H1 (cell line): Measurements from ENCODE around the gene ARHGEF28. TPM values are rescaled to one million over a fixed set of nuclear protein-coding genes. Genes with fewer than 3 reads are reported as not detected.

Experiments used
- RNF2 ChIP-seq: fragments of 200-900, 300-1000 bp; sonication (generic); IDR thresholded peaks from 2 replicates; pipeline ENCODE4 v1.7.1; 2016; ENCODE audit warnings: borderline replicate concordance, low read depth, mild to moderate bottlenecking, antibody characterized with exemption, low read length; ENCODE audit not compliant: poor library complexity, severe bottlenecking; ENCODE audit errors: missing control alignments
- polyA plus RNA-seq, 7 experiments: library from polyadenylated mRNA; depleted of rRNA in 3 of 7; stranded (reverse) in 5 of 7; unstranded in 2 of 7; fragments of >200 nt in 5 of 7; fragments of 200-250 nt in 2 of 7; gene quantifications; 1 replicate in 5 of 7; 2 replicates in 1 of 7; 4 replicates in 1 of 7; pipeline versions ENCODE4 v1.2.1 to v1.2.3, GENCODE V29; 2011 to 2013; ENCODE audit warnings: missing spikeins in 2 of 7, mixed read lengths in 2 of 7
- total RNA-seq: library from RNA; stranded (reverse); fragmentation: NEBNext Ultra II Directional; extraction: Animal tissue kit (Norgen Biotek cat#: 25700); gene quantifications from 2 replicates; pipeline ENCODE4 v1.2.1, GENCODE V29; 2021

Gene ARHGEF28
- total and polyA plus RNA-seq, 2 of the 8 experiments (the other 6 are each of a cell fraction or from before 2014, with no cell fraction given), result 0.33 to 1.0 TPM

DNA sequence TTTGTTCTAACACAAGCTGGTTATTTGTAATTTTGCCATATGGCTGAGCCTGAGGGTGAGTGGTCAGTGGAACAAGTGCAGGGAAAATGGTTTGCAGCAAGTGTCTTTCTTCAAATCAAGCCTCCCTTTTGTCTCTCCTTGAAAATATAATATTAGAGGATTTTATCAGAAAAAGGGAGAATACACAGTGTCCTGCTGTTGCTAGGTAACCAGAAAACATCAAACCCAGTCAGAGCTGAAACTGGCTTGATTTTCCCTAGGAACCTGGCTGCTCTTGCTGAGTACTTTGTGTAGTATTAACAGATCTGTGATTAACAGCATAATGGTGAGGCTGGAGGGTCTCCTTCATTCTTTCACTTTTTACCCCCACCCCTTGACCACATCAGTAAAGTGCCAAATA lies 314.0 kb downstream of the ARHGEF28 start (continued):
- no peak for TF ChIP-seq RNF2
